H9 (cell line): Measurements from ENCODE around the gene MAST1. TPM values are rescaled to one million over a fixed set of nuclear protein-coding genes. Genes with fewer than 3 reads are reported as not detected.

Experiments
- DNase-seq: peaks from one replicate; pipeline ENCODE4 v3.0.0-alpha.2; 2017
- H2AFZ ChIP-seq: one replicate; pipeline ENCODE4 v1.6.1; 2013; ENCODE audit warnings: mild to moderate bottlenecking, low read length, control low read depth, moderate library complexity
- H2AK5ac ChIP-seq: 2 replicates; pipeline ENCODE4 v1.6.1; 2013; ENCODE audit warnings: low read length, control low read depth, mixed read lengths; ENCODE audit not compliant: insufficient read length
- H2BK120ac ChIP-seq: one replicate; pipeline ENCODE4 v1.6.1; 2013; ENCODE audit warnings: low read depth, mild to moderate bottlenecking, low read length, control low read depth, inconsistent platforms; ENCODE audit not compliant: poor library complexity, severe bottlenecking
- H2BK12ac ChIP-seq: 2 replicates; pipeline ENCODE4 v1.6.1; 2013; ENCODE audit warnings: low read length, control low read depth, mixed read lengths, low read depth; ENCODE audit not compliant: insufficient read length
- H2BK15ac ChIP-seq: 2 replicates; pipeline ENCODE4 v1.6.1; 2013; ENCODE audit warnings: low read depth, low read length, control low read depth
- H2BK20ac ChIP-seq: one replicate; pipeline ENCODE4 v1.6.1; 2013; ENCODE audit warnings: low read depth, mild to moderate bottlenecking, low read length, control low read depth, inconsistent platforms; ENCODE audit not compliant: poor library complexity, severe bottlenecking
- H2BK5ac ChIP-seq: 2 replicates; pipeline ENCODE4 v1.6.1; 2013; ENCODE audit warnings: low read length, control low read depth, mixed read lengths; ENCODE audit not compliant: insufficient read length
- H3K14ac ChIP-seq: 2 replicates; pipeline ENCODE4 v1.6.1; 2013; ENCODE audit warnings: low read length, control low read depth; ENCODE audit not compliant: insufficient read depth
- H3K18ac ChIP-seq: 2 replicates; pipeline ENCODE4 v1.6.1; 2013; ENCODE audit warnings: low read depth, mild to moderate bottlenecking, mixed read lengths, low read length, control low read depth; ENCODE audit not compliant: insufficient read length
- H3K23ac ChIP-seq: 2 replicates; pipeline ENCODE4 v1.6.1; 2013; ENCODE audit warnings: low read length, control low read depth, mixed read lengths, low read depth; ENCODE audit not compliant: insufficient read length
- H3K23me2 ChIP-seq: 2 replicates; pipeline ENCODE4 v1.6.1; 2013; ENCODE audit warnings: low read depth, mild to moderate bottlenecking, mixed read lengths, low read length, control low read depth; ENCODE audit not compliant: insufficient read length, poor library complexity, severe bottlenecking
- H3K27ac ChIP-seq: 2 replicates; pipeline ENCODE4 v1.5.1; 2013; ENCODE audit warnings: low read length, control low read depth, mixed read lengths, low read depth; ENCODE audit not compliant: insufficient read length
- H3K27me3 ChIP-seq: 2 replicates; pipeline ENCODE4 v1.6.1; 2013; ENCODE audit warnings: low read length, control low read depth, inconsistent platforms; ENCODE audit not compliant: insufficient read depth
- H3K4ac ChIP-seq: 2 replicates; pipeline ENCODE4 v1.6.1; 2013; ENCODE audit warnings: low read depth, mild to moderate bottlenecking, control low read depth, inconsistent platforms, low read length, moderate library complexity
- H3K4me1 ChIP-seq: 2 replicates; pipeline ENCODE4 v1.6.1; 2013; ENCODE audit warnings: low read length, control low read depth, inconsistent platforms; ENCODE audit not compliant: insufficient read depth
- H3K4me2 ChIP-seq: 2 replicates; pipeline ENCODE4 v1.6.1; 2013; ENCODE audit warnings: low read length, control low read depth, mixed read lengths; ENCODE audit not compliant: insufficient read length, insufficient read depth
- H3K56ac ChIP-seq: 2 replicates; pipeline ENCODE4 v1.6.1; 2013; ENCODE audit warnings: low read depth, mild to moderate bottlenecking, mixed read lengths, low read length, control low read depth; ENCODE audit not compliant: insufficient read length
- H3K79me1 ChIP-seq: 2 replicates; pipeline ENCODE4 v1.6.1; 2013; ENCODE audit warnings: low read depth, mild to moderate bottlenecking, moderate library complexity, low read length, control low read depth, inconsistent platforms; ENCODE audit not compliant: insufficient read depth, poor library complexity, severe bottlenecking
- H3K79me2 ChIP-seq: 2 replicates; pipeline ENCODE4 v1.6.1; 2013; ENCODE audit warnings: low read length, control low read depth, inconsistent platforms; ENCODE audit not compliant: insufficient read depth
- H3K9ac ChIP-seq: 2 replicates; pipeline ENCODE4 v1.6.1; 2013; ENCODE audit warnings: low read length, control low read depth, mixed read lengths; ENCODE audit not compliant: insufficient read length; ENCODE audit errors: extremely low read depth
- H3K9me3 ChIP-seq: one replicate; pipeline ENCODE4 v1.6.1; 2013; ENCODE audit warnings: low read depth, low read length, inconsistent platforms; ENCODE audit not compliant: control insufficient read depth
- H3T11ph ChIP-seq: one replicate; pipeline ENCODE4 v1.6.1; 2013; ENCODE audit warnings: mild to moderate bottlenecking, low read length, control low read depth, inconsistent platforms
- H4K20me1 ChIP-seq: one replicate; pipeline ENCODE4 v1.6.1; 2013; ENCODE audit not compliant: control insufficient read depth, insufficient read length, insufficient read depth
- H4K5ac ChIP-seq: 2 replicates; pipeline ENCODE4 v1.6.1; 2013; ENCODE audit warnings: low read depth, mild to moderate bottlenecking, mixed read lengths, low read length, control low read depth; ENCODE audit not compliant: insufficient read length
- H4K8ac ChIP-seq: replicated peaks from 2 replicates; pipeline ENCODE4 v1.6.1; 2013; ENCODE audit warnings: low read length, control low read depth, mixed read lengths, low read depth; ENCODE audit not compliant: insufficient read length
- H4K91ac ChIP-seq: 2 replicates; pipeline ENCODE4 v1.6.1; 2013; ENCODE audit warnings: low read depth, mild to moderate bottlenecking, moderate library complexity, mixed read lengths, low read length, control low read depth; ENCODE audit not compliant: insufficient read length
- H3K27ac Mint-ChIP-seq, 3 experiments: 2 replicates in 2 of 3; 3 replicates in 1 of 3; pipeline ENCODE4 v1.8.0; 2020 to 2021; ENCODE audit warnings: mixed read lengths in 3 of 3, mild to moderate bottlenecking in 1 of 3, moderate library complexity in 1 of 3
- H3K27me3 Mint-ChIP-seq: 2 replicates; pipeline ENCODE4 v1.8.0; 2021; ENCODE audit warnings: low read depth, mild to moderate bottlenecking, moderate library complexity, mixed read lengths
- H3K36me3 Mint-ChIP-seq, 3 experiments: 2 replicates in 2 of 3; 3 replicates in 1 of 3; pipeline ENCODE4 v1.8.0; 2020 to 2021; ENCODE audit warnings: low read depth in 3 of 3, mixed read lengths in 3 of 3; ENCODE audit not compliant: insufficient read depth in 1 of 3
- H3K4me1 Mint-ChIP-seq, 2 experiments: 2 replicates each; pipeline ENCODE4 v1.8.0; 2020; ENCODE audit warnings: mixed read lengths in 2 of 2
- H3K4me3 Mint-ChIP-seq, 2 experiments: 2 replicates in 1 of 2; 3 replicates in 1 of 2; pipeline ENCODE4 v1.8.0; 2020 to 2021; ENCODE audit warnings: mild to moderate bottlenecking in 2 of 2, mixed read lengths in 2 of 2, moderate library complexity in 1 of 2
- H3K9me3 Mint-ChIP-seq, 2 experiments: 2 replicates in 1 of 2; 3 replicates in 1 of 2; pipeline ENCODE4 v1.8.0; 2020; ENCODE audit warnings: mild to moderate bottlenecking in 2 of 2, mixed read lengths in 2 of 2, moderate library complexity in 1 of 2
- CTCF ChIP-seq: fragments of 200-600 bp; sonication (generic); conservative IDR thresholded peaks from 3 replicates; pipeline ENCODE4 v1.8.0; 2021; ENCODE audit warnings: antibody characterized with exemption, mild to moderate bottlenecking
- WGBS: extraction: QIAGEN DNeasy Blood & Tissue Kit; methylation state at CpG from one replicate; pipeline ENCODE4 v1.1.7; 2013; ENCODE audit warnings: missing lambda C conversion rate, low lambda C conversion rate, mixed read lengths; ENCODE audit not compliant: insufficient read length; ENCODE audit errors: extremely low coverage; 5-methylcytosine and 5-hydroxymethylcytosine counted together
- total RNA-seq: library from RNA; stranded (reverse); gene quantifications from 2 replicates; pipeline ENCODE4 v1.2.1, GENCODE V29; 2021

The MAST1 gene
- total RNA-seq, 1 experiment from 2014 or later, result 15.1 TPM

- Mint-ChIP-seq H3K4me1 (peaks cover 13 to 17% of the 10 kb centered on the region in 2 experiments), H3K27me3 (peaks cover 38% of the 10 kb centered on the region), H3K4me3 (peak overlapping the region in 1 of 2 experiments; percentile 85; a peak in 2 of 5 replicates), H3K36me3 (peaks cover 10 to 14% (median 14%) of the 10 kb centered on the region in 3 experiments; a peak in 6 of 7 replicates), H3K27ac (no peak overlapping the region), H3K9me3 (peaks cover 16% of the 10 kb centered on the region in 2 experiments)
- no peaks in the 10 kb centered on the region for H3K79me1 ChIP-seq
- no peaks in the 10 kb centered on the region for H3K4me1 ChIP-seq
- peaks cover 6% of the 10 kb centered on the region for H3K23me2 ChIP-seq
- H3K23ac ChIP-seq, result no peak overlapping the region
- no peak overlapping the region for H2AK5ac ChIP-seq
- H3K27me3 ChIP-seq, result 0 out of 2 replicates have a peak, but pooled peaks cover 1% of the 10 kb centered on the region
- no peak for DNase-seq
- no peak overlapping the region for H2AFZ ChIP-seq
- no peak overlapping the region for H3K4ac ChIP-seq
- no peak overlapping the region for H3K14ac ChIP-seq
- no CpG with 5 or more reads among the region's 3 CpGs for WGBS
- H2BK120ac ChIP-seq, result no peak overlapping the region
- no peaks in the 10 kb centered on the region for H4K20me1 ChIP-seq
- no peak overlapping the region for H2BK12ac ChIP-seq
- no peak overlapping the region for H4K5ac ChIP-seq
- H2BK20ac ChIP-seq, result no peak overlapping the region
- H3K27ac ChIP-seq, result no peak overlapping the region
- no peak overlapping the region for H3K18ac ChIP-seq
- no peak overlapping the region for H2BK5ac ChIP-seq
- H3T11ph ChIP-seq, result no peak overlapping the region
- H3K9me3 ChIP-seq, result no peaks in the 10 kb centered on the region
- no peak overlapping the region for H3K56ac ChIP-seq
- no peak overlapping the region for H4K91ac ChIP-seq
- H3K79me2 ChIP-seq, result no peaks in the 10 kb centered on the region
- H2BK15ac ChIP-seq, result no peak overlapping the region
- H3K9ac ChIP-seq, result no peak overlapping the region
- H3K4me2 ChIP-seq, result no peak overlapping the region
- TF ChIP-seq CTCF, result no peak
- H4K8ac ChIP-seq, result no peak overlapping the region
Measured at GRCh38 chr19:12882589-12882988, 44.3 kb downstream of the MAST1 start.
